SW 1271 (cell line): ENCODE results near the gene FNBP1L.
"Not testable (repeated sequence)": the region's sequence is repeated elsewhere in the genome, so short reads cannot be mapped to it uniquely, and the experiment has no call there.

Experiments used
- DNase-seq, 2 experiments: peaks; one replicate each; lab custom pipeline; 2025; lab: John Stamatoyannopoulos, UW

Gene FNBP1L

DNA sequence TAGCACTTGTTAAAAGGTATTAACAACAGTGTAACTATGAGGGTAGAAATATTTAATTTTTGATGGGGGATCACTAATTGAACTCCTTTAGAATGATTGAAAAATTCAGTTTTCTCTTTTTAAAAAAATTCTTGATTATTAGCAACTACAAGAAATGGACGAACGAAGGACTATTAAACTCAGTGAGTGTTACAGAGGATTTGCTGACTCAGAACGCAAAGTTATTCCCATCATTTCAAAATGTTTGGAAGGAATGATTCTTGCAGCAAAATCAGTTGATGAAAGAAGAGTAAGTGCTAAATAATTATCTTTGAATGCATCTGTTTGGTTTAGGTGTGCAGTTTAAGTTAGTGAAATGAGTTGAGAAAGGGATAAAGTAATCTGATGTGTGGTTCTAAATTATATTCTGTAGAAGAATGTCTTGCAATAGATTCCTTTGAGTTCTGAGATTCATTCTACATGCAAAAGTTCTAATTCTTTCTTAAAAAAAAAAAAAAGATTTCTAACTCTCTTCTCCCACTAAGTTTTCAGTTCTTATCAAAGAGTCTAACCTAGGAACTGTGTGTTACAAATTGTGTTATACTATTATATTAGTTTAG lies 85.0 kb downstream of the FNBP1L start:
- no peak for DNase-seq

- DNase-seq = no peak
Measured at GRCh38 chr1:93533677-93534076, 85.8 kb downstream of the FNBP1L start.

DNA sequence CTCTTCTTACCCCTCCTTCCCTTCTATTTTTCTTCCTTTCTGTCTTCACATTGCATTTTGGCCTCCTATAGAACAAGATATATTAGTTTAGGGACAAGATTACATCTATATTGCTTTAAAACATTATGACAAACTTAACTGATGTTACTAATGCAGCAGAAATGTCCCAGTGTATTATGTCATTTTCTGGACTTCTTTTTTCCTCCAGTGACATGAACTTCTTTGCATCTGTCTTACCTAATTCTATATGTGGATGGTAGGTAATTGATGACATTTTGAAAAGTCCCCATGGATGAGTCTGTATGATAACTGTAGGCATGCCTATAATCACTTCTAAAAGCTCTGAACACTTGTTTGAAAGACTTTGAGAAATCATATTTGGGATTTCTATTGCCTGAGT lies 89.5 kb downstream of the FNBP1L start:
- DNase-seq = no peak

DNA sequence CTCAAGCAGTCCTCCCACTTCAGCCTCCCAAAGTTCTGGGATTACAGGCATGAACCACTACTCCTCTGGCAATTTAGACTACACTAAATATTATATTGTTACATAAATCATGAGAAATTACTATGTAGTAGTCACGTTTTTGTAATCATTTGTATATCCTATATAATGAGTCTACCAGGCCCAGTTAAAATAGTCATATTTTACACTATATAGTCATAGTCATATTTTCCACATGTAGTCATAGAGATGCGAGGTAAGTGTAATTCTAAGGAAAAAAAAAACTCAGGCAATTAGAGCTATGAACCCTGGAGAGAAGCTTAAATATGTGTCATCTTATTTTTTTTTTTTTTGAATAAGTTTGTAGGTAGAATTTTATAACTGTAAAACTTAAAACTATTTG lies 90.0 kb downstream of the FNBP1L start:
- no peak for DNase-seq

GRCh38 chr1:93541045-93541444 lies 93.1 kb downstream of the FNBP1L start:
- no peak for DNase-seq

DNA sequence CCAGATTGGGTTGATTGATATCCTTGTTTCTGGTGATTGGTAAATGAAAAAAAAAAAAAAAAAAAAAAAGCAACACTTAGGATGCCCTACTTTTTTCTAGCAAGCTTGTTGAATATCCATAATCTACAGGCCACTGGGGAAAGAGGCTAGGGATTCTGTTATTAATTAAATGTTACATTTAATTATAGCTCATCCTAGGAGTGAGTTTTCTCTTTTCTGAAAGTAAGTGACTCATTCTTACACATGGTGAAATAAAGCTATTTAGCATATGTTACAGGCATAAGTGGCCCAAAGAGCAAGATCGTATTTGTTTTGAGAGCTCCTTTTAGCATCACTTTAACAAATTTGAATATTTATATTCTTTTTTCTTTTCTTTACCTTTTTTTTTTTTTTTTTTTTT lies 94.5 kb downstream of the FNBP1L start:
- no peak for DNase-seq

GRCh38 chr1:93546162-93546863 lies 98.4 kb downstream of the FNBP1L start:
- DNase-seq = no peak

DNA sequence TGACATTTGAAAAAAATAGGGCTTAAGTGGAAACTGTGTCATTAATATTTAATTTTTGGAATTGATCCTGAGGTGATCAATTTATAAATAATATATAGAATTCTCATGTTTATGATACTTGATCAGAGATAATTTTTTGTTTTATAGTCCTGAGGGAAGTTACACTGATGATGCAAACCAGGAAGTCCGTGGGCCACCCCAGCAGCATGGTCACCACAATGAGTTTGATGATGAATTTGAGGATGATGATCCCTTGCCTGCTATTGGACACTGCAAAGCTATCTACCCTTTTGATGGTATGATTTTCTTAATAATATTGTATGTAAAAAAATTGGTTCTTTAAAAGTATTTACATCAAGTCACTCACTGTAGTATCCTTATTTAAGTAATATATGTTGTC lies 101.2 kb downstream of the FNBP1L start:
- no peak for DNase-seq

DNA sequence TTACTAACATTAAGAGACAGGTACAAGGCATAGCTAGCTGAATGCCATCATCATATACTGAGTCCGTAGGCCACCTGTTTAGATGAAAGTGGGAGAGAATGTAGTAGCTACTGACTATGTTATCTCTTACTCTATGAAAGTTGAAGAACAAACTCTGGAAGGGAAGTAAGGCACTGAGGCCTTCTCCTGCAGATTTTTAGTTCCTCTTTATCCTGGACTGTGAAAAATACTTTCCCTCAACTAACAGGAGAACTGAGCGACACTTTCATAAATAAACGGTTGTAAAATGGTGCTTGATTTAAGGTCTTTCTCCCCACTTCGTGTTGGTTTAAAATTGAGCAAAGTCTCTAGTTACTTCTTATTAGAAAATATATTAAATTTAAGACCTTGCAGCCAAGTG lies 101.9 kb downstream of the FNBP1L start:
- no peak for DNase-seq

- DNase-seq = peak in 1 of 2 experiments; percentile 26
Measured at GRCh38 chr1:93552741-93553455, 105.0 kb downstream of the FNBP1L start.

DNA sequence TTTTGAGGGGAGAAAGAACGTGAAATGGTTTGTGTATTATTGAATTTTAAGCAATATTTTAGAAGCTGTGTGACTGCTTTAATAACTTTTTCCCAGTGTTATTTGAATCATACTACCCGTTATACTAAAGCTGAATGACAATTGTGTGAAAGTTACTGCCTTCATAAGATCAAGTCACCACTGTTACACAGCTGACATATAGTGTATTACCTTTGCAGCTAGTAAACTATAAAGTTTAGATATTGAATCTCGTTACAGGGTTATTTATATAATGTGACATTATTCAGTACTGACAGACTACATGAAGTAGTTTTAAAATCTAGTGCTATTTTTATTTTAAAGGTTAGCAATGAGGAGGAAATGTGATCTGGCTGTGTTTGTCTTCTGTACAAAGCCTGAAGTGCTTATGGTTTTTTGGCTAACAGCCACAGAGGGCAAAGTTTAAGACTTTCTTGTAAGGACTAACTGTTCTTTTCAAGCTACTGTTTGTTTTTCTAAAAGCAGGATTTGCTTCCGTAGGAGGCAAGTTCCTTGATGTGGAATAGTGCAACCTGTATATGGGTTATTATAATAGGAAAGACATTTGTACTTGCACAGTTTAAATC lies 106.1 kb downstream of the FNBP1L start:
- DNase-seq = not testable (repeated sequence)

DNA sequence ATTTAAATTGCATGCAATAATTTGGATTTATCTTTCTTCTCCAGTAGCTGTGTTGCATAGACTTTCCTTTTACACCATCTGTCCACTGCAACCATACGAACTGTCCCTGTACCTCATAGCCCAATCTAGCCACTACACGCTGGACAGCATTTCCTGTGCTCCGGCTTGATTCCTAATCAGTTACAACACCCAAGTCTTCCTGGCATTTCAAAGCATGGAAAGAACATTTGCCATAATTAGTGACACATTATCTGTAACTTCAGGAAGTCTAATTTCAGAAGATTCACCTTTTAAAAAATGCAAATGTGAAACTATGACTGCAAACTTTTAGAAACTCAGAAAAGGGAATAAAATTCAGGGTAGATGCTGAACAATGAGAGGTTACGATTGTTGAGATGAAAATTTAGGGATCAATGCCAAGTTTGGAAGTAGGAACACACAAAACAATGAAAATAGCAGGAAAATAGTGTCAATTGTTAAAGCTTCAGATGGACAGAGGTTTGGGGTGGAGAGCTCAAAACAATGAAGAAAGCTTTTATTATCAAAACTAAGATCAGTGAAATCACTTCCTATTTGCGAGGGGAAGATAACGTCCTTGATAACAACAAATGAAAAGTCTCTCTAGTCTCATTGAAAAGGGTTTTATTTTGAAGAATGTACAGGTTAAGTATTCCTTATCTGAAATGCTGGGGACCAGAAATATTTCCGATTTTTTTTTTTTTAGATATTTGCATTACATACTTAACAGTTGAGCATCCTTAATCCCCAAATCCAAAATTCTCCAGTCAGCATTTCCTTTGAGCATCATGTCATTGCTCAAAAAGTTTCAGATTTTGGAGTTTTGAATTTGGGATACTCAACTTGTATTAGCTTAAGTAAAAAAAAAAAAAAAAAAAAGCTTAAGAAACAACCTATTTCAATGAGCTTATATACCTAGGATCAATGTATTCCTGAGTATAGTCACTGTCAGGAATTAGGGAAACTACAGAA lies 107.3 kb downstream of the FNBP1L start:
- no peak for DNase-seq

GRCh38 chr1:93556291-93556690 lies 108.4 kb downstream of the FNBP1L start:
- DNase-seq = no peak

DNA sequence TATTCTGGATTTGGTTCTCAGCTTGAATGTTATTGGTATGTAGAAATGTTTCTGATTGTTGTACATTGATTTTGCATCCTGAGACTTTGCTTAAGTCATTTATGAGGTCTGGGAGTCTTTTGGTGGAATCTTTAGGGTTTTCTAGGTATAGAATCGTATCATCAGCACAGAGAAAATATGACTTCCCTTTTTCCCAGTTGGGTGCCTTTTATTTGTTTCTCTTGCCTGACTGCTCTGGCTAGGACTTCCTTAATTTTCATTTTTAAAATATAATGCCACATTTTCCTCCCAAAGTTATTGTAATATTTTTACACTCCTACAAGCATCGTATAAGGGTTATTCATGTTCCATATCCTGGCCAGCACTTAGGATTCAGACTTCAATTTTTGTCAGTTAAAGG lies 111.1 kb downstream of the FNBP1L start:
- no peak for DNase-seq

- DNase-seq = no peak
Measured at GRCh38 chr1:93559695-93560094, 111.8 kb downstream of the FNBP1L start.

GRCh38 chr1:93565496-93566206 lies 117.7 kb downstream of the FNBP1L start:
- DNase-seq = no peak

- no peak for DNase-seq
Measured at GRCh38 chr1:93566227-93566626, 118.3 kb downstream of the FNBP1L start.

DNA sequence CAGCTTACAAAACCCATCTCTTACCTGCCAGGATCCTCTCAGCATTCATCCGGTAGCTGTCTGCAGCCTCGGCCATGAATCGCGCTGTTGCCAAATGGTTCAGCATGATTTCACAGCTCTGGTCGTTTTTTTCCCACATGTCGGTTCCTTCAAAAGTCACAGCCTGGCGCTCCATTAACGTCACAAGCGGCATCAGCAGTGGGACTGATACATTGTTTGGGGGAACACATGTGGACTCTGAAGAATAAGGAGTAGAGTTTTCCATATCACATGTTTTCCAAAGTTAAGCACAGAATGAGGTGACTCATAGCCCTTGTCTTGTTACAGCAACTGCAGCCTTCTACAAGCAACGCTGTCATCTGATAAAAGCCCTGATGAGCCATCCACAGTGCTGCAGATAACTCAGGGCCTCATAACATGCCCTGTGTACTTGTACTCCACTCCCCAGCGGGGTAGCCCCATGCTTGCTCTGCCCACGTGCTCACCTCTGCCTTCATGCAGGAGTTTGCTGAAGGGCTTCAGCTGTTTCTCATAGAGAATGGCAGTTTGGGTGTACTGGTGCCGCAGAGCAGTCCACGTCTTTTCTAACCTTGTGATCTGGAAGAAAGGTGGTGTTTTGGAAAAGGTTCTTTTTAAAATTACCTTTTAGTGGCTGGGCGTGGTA lies 119.5 kb downstream of the FNBP1L start:
- DNase-seq = no peak

GRCh38 chr1:93569489-93569888 lies 121.6 kb downstream of the FNBP1L start:
- no peak for DNase-seq

- no peak for DNase-seq
Measured at GRCh38 chr1:93571623-93572310, 123.8 kb downstream of the FNBP1L start.
